Measurements from ENCODE around the gene METTL22. TPM values are rescaled to one million over a fixed set of nuclear protein-coding genes. Genes with fewer than 3 reads are reported as not detected.

METTL22 gene
- total RNA-seq, 1 donor from 2014 or later: 39.0 TPM

GRCh38 chr16:8679151-8679550 lies 57.7 kb downstream of the METTL22 start:
- H3K4me1 Mint-ChIP-seq (ENCODE audit: low read depth): peaks cover 42% of the 10 kb centered on the region
- no peak for DNase-seq (ENCODE audit: low spot score)
- no peaks in the 10 kb centered on the region for H3K27me3 Mint-ChIP-seq (ENCODE audit: low read depth)
- intact Hi-C loops (cut with micrococcal nuclease): loop anchor here (5.0 kb wide), 1 partner anchor 278 kb away; no protein-coding TSS in a partner anchor
- H3K9me3 Mint-ChIP-seq: peaks cover 8% of the 10 kb centered on the region
- peaks cover 20% of the 10 kb centered on the region for H3K36me3 Mint-ChIP-seq (ENCODE audit: low read depth)
- H3K27ac Mint-ChIP-seq: no peak overlapping the region
- no peak overlapping the region for H3K4me3 Mint-ChIP-seq (ENCODE audit: low read depth)

GRCh38 chr16:8682551-8683259 lies 61.2 kb downstream of the METTL22 start:
- no peak overlapping the region for H3K4me3 Mint-ChIP-seq (ENCODE audit: low read depth)
- no peak overlapping the region for H3K27ac Mint-ChIP-seq
- peaks cover 18% of the 10 kb centered on the region for H3K4me1 Mint-ChIP-seq (ENCODE audit: low read depth)
- peaks cover 24% of the 10 kb centered on the region for H3K36me3 Mint-ChIP-seq (ENCODE audit: low read depth)
- no peak for DNase-seq (ENCODE audit: low spot score)
- H3K27me3 Mint-ChIP-seq (ENCODE audit: low read depth): no peaks in the 10 kb centered on the region
- H3K9me3 Mint-ChIP-seq: peaks cover 8% of the 10 kb centered on the region
- intact Hi-C loops (cut with micrococcal nuclease): no loop called here

DNA sequence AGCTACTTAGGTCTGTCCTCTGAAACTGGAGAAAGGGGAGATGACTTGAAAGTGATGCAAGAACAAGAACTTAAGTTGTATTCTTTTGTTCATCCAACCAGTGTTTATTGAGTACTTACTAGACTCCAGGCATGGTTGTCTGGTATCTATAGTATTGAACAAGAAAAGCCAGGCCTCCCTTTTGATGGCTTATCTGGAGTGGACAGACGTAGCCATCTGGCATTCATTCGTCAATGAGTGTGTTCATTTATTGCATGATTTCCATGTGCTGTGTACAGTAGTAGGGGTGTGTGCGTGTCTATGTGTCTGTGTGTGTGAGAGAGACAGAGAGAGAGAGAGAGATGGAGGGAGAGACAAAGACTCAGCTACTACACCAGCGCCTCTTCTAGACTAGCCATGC lies 62.1 kb downstream of the METTL22 start:
- no peak for DNase-seq (ENCODE audit: low spot score)
- Mint-ChIP-seq H3K27ac (no peak overlapping the region), H3K27me3 (ENCODE audit: low read depth) (no peaks in the 10 kb centered on the region), H3K4me1 (ENCODE audit: low read depth) (peaks cover 11% of the 10 kb centered on the region), H3K9me3 (peaks cover 13% of the 10 kb centered on the region), H3K4me3 (ENCODE audit: low read depth) (no peak overlapping the region), H3K36me3 (ENCODE audit: low read depth) (peaks cover 21% of the 10 kb centered on the region)
- intact Hi-C loops (cut with micrococcal nuclease): no loop called here

- H3K36me3 Mint-ChIP-seq (ENCODE audit: low read depth): peaks cover 23% of the 10 kb centered on the region
- no peak overlapping the region for H3K27ac Mint-ChIP-seq
- intact Hi-C loops (cut with micrococcal nuclease): no loop called here
- H3K27me3 Mint-ChIP-seq (ENCODE audit: low read depth): no peaks in the 10 kb centered on the region
- H3K9me3 Mint-ChIP-seq: peaks cover 18% of the 10 kb centered on the region
- H3K4me3 Mint-ChIP-seq (ENCODE audit: low read depth): no peak overlapping the region
- no peaks in the 10 kb centered on the region for H3K4me1 Mint-ChIP-seq (ENCODE audit: low read depth)
- no peak for DNase-seq (ENCODE audit: low spot score)
Observed at GRCh38 chr16:8685617-8686016, 64.1 kb downstream of the METTL22 start.

- Mint-ChIP-seq H3K27me3 (ENCODE audit: low read depth) (no peaks in the 10 kb centered on the region), H3K4me1 (ENCODE audit: low read depth) (no peaks in the 10 kb centered on the region), H3K27ac (no peak overlapping the region), H3K4me3 (ENCODE audit: low read depth) (no peak overlapping the region), H3K9me3 (peaks cover 23% of the 10 kb centered on the region), H3K36me3 (ENCODE audit: low read depth) (peaks cover 28% of the 10 kb centered on the region)
- no peak for DNase-seq (ENCODE audit: low spot score)
- intact Hi-C loops (cut with micrococcal nuclease): no loop called here
Observed at GRCh38 chr16:8686031-8686621, 64.6 kb downstream of the METTL22 start.

GRCh38 chr16:8686879-8687278 lies 65.4 kb downstream of the METTL22 start:
- intact Hi-C loops (cut with micrococcal nuclease): no loop called here
- H3K4me1 Mint-ChIP-seq (ENCODE audit: low read depth): no peaks in the 10 kb centered on the region
- H3K36me3 Mint-ChIP-seq (ENCODE audit: low read depth): peaks cover 31% of the 10 kb centered on the region
- no peak overlapping the region for H3K4me3 Mint-ChIP-seq (ENCODE audit: low read depth)
- H3K27me3 Mint-ChIP-seq (ENCODE audit: low read depth): no peaks in the 10 kb centered on the region
- DNase-seq (ENCODE audit: low spot score): no peak
- H3K9me3 Mint-ChIP-seq: peaks cover 24% of the 10 kb centered on the region
- H3K27ac Mint-ChIP-seq: no peak overlapping the region

- no peak for DNase-seq (ENCODE audit: low spot score)
- H3K4me1 Mint-ChIP-seq (ENCODE audit: low read depth): no peaks in the 10 kb centered on the region
- H3K9me3 Mint-ChIP-seq: peaks cover 24% of the 10 kb centered on the region
- intact Hi-C loops (cut with micrococcal nuclease): no loop called here
- H3K4me3 Mint-ChIP-seq (ENCODE audit: low read depth): no peak overlapping the region
- no peak overlapping the region for H3K27ac Mint-ChIP-seq
- peaks cover 30% of the 10 kb centered on the region for H3K36me3 Mint-ChIP-seq (ENCODE audit: low read depth)
- no peaks in the 10 kb centered on the region for H3K27me3 Mint-ChIP-seq (ENCODE audit: low read depth)
Observed at GRCh38 chr16:8689686-8690085, 68.2 kb downstream of the METTL22 start.

- peaks cover 24% of the 10 kb centered on the region for H3K9me3 Mint-ChIP-seq
- H3K36me3 Mint-ChIP-seq (ENCODE audit: low read depth): peaks cover 27% of the 10 kb centered on the region
- no peak overlapping the region for H3K4me3 Mint-ChIP-seq (ENCODE audit: low read depth)
- DNase-seq (ENCODE audit: low spot score): no peak
- no peaks in the 10 kb centered on the region for H3K27me3 Mint-ChIP-seq (ENCODE audit: low read depth)
- no peak overlapping the region for H3K27ac Mint-ChIP-seq
- H3K4me1 Mint-ChIP-seq (ENCODE audit: low read depth): no peaks in the 10 kb centered on the region
- intact Hi-C loops (cut with micrococcal nuclease): no loop called here
Observed at GRCh38 chr16:8691728-8692127, 70.2 kb downstream of the METTL22 start.

- intact Hi-C loops (cut with micrococcal nuclease): no loop called here
- no peaks in the 10 kb centered on the region for H3K27me3 Mint-ChIP-seq (ENCODE audit: low read depth)
- H3K9me3 Mint-ChIP-seq: peaks cover 11% of the 10 kb centered on the region
- no peak overlapping the region for H3K27ac Mint-ChIP-seq
- H3K4me1 Mint-ChIP-seq (ENCODE audit: low read depth): no peaks in the 10 kb centered on the region
- no peak for DNase-seq (ENCODE audit: low spot score)
- H3K36me3 Mint-ChIP-seq (ENCODE audit: low read depth): peaks cover 14% of the 10 kb centered on the region
- no peak overlapping the region for H3K4me3 Mint-ChIP-seq (ENCODE audit: low read depth)
Observed at GRCh38 chr16:8694795-8695728, 73.6 kb downstream of the METTL22 start.

DNA sequence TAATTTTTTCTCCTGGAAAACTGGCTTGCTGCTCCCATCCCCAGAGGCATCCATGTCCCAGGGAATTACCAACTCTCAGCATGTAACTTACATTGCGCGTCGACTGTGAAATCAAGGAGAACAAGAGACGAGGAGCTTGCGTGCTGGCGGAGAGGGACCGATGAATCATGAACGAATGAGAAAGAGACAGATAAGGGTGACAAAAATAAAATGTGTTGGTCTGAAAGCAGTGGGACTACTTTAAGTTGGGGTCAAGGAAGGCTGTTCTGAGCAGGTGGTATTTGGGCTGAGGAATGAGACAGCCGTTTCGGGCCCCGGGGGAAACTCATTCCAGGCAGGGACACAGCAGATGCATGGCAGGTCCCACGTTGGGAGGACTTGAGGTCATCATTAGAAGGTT lies 75.4 kb downstream of the METTL22 start:
- DNase-seq (ENCODE audit: low spot score): no peak
- H3K9me3 Mint-ChIP-seq: no peaks in the 10 kb centered on the region
- peaks cover 1% of the 10 kb centered on the region for H3K36me3 Mint-ChIP-seq (ENCODE audit: low read depth)
- intact Hi-C loops (cut with micrococcal nuclease): no loop called here
- no peak overlapping the region for H3K27ac Mint-ChIP-seq
- no peak overlapping the region for H3K4me3 Mint-ChIP-seq (ENCODE audit: low read depth)
- H3K27me3 Mint-ChIP-seq (ENCODE audit: low read depth): no peaks in the 10 kb centered on the region
- H3K4me1 Mint-ChIP-seq (ENCODE audit: low read depth): no peaks in the 10 kb centered on the region

GRCh38 chr16:8697965-8698364 lies 76.5 kb downstream of the METTL22 start:
- Mint-ChIP-seq H3K27ac (no peak overlapping the region), H3K27me3 (ENCODE audit: low read depth) (no peaks in the 10 kb centered on the region), H3K36me3 (ENCODE audit: low read depth) (peaks cover 6% of the 10 kb centered on the region), H3K4me3 (ENCODE audit: low read depth) (no peak overlapping the region), H3K9me3 (no peaks in the 10 kb centered on the region), H3K4me1 (ENCODE audit: low read depth) (no peaks in the 10 kb centered on the region)
- DNase-seq (ENCODE audit: low spot score): no peak
- intact Hi-C loops (cut with micrococcal nuclease): no loop called here
